Measurements from ENCODE around the gene CACNA1F.

CACNA1F gene

DNA sequence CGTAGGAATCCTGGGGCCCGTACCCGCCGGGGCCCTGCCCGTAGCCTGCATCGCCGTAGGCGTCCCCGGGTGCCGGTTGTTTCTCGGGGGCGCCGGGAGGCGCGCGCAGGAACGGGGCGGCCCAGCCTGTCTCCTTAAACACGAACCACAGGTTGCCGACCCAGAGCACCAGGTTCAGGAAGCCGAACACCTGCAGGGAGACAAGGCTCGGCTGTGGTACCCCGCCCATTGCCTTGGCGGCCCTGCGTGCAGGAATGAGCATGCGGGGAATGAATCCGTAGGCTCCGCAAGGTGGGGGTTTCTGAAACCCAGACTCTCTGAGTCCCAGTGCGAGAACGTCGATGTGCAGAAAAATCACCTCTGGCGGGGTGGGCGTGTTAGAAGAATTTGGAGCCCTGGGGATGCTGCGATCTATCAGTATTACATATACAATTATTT, 41.5 kb downstream of the CACNA1F start:
- Histone ChIP-seq H3K4me1 (ENCODE audit: insufficient read depth, low read length, poor library complexity, severe bottlenecking) (peaks cover 9% of the 10 kb centered on the region), H3K9ac (ENCODE audit: low read depth, low read length, poor library complexity, severe bottlenecking) (peak overlapping the region; percentile 83), H3K27me3 (ENCODE audit: insufficient read depth, low read length, poor library complexity, severe bottlenecking) (no peaks in the 10 kb centered on the region), H3F3A (ENCODE audit: low read depth) (no peaks in the 10 kb centered on the region), H3K4me3 (ENCODE audit: low read length, poor library complexity, severe bottlenecking) (peak overlapping the region; percentile 83), H3K9me2 (replicated peaks; ENCODE audit: low read depth, low read length) (no peaks in the 10 kb centered on the region), H3K79me2 (ENCODE audit: insufficient read depth, low read length) (peaks cover 6% of the 10 kb centered on the region), H4K20me1 (ENCODE audit: insufficient read depth, low read length, poor library complexity, severe bottlenecking) (no peaks in the 10 kb centered on the region), H3K9me3 (ENCODE audit: insufficient read depth, low read depth, low read length) (no peaks in the 10 kb centered on the region), H3K36me3 (ENCODE audit: insufficient read depth, low read length) (no peaks in the 10 kb centered on the region), H3K4me2 (ENCODE audit: low read depth, low read length, poor library complexity, severe bottlenecking) (peak overlapping the region; percentile 71), H2AFZ (ENCODE audit: low read length) (0 out of 2 replicates have a peak overlapping the region, but pooled peaks have one; percentile 2)
- TF ChIP-seq, protein P1, sequence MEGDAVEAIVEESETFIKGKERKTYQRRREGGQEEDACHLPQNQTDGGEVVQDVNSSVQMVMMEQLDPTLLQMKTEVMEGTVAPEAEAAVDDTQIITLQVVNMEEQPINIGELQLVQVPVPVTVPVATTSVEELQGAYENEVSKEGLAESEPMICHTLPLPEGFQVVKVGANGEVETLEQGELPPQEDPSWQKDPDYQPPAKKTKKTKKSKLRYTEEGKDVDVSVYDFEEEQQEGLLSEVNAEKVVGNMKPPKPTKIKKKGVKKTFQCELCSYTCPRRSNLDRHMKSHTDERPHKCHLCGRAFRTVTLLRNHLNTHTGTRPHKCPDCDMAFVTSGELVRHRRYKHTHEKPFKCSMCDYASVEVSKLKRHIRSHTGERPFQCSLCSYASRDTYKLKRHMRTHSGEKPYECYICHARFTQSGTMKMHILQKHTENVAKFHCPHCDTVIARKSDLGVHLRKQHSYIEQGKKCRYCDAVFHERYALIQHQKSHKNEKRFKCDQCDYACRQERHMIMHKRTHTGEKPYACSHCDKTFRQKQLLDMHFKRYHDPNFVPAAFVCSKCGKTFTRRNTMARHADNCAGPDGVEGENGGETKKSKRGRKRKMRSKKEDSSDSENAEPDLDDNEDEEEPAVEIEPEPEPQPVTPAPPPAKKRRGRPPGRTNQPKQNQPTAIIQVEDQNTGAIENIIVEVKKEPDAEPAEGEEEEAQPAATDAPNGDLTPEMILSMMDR (conservative IDR thresholded peaks at IDR 0.05; ENCODE audit: low read length) = no peak
- TF ChIP-seq EZH2phosphoT487 (IDR thresholded peaks at IDR 0.05; ENCODE audit: borderline replicate concordance) = no peak

DNA sequence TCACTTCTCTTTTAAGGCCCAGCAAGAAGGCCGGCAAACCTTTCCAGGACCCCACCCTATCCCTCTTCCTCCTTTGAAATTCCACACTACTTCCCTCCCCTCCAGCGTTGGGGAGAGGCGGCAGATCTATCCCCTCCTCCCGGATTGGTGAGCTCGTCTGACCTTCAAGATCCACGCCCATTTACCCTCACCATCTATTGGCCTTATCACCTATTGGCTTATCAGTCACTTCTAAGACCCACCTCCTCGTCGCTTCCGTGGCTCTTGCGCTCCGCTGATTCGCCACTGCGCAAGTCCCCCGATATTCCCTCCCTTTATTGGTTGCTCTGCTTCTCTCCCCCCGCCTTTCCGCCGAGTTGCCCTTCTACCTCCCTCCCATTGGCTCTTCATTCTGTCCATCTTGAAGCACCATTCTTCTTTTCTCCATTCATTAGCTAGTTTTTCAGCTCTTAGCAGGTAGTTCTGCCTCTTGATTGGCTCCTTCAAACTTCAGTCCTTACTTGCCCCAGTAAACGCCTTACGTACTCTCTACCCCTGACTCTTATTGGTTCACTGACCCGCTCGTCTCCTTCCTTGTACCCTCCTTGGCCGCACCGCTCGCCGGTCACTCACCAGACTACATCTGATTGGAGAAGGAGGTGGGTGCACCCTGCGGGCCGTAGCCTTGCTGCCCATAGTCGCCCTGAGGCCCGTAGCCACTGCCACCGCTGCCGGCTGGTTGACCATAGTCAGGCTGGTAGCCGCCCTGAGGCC, 42.1 kb downstream of the CACNA1F start:
- Histone ChIP-seq H2AFZ (ENCODE audit: low read length) (peak overlapping the region; percentile 55; the same call in 1 of the 2 replicates), H3K4me3 (ENCODE audit: low read length, poor library complexity, severe bottlenecking) (peak overlapping the region; percentile 83), H3K4me2 (ENCODE audit: low read depth, low read length, poor library complexity, severe bottlenecking) (peak overlapping the region; percentile 74), H3K79me2 (ENCODE audit: insufficient read depth, low read length) (peaks cover 7% of the 10 kb centered on the region), H3K4me1 (ENCODE audit: insufficient read depth, low read length, poor library complexity, severe bottlenecking) (peaks cover 11% of the 10 kb centered on the region), H3K36me3 (ENCODE audit: insufficient read depth, low read length) (no peaks in the 10 kb centered on the region), H3K9ac (ENCODE audit: low read depth, low read length, poor library complexity, severe bottlenecking) (peak overlapping the region; percentile 83), H3F3A (ENCODE audit: low read depth) (no peaks in the 10 kb centered on the region), H4K20me1 (ENCODE audit: insufficient read depth, low read length, poor library complexity, severe bottlenecking) (no peaks in the 10 kb centered on the region), H3K27me3 (ENCODE audit: insufficient read depth, low read length, poor library complexity, severe bottlenecking) (no peaks in the 10 kb centered on the region), H3K9me3 (ENCODE audit: insufficient read depth, low read depth, low read length) (no peaks in the 10 kb centered on the region), H3K9me2 (replicated peaks; ENCODE audit: low read depth, low read length) (no peaks in the 10 kb centered on the region)
- no peak for TF ChIP-seq EZH2phosphoT487 (IDR thresholded peaks at IDR 0.05; ENCODE audit: borderline replicate concordance)
- TF ChIP-seq, protein P1 (conservative IDR thresholded peaks at IDR 0.05; ENCODE audit: low read length) = no peak

DNA sequence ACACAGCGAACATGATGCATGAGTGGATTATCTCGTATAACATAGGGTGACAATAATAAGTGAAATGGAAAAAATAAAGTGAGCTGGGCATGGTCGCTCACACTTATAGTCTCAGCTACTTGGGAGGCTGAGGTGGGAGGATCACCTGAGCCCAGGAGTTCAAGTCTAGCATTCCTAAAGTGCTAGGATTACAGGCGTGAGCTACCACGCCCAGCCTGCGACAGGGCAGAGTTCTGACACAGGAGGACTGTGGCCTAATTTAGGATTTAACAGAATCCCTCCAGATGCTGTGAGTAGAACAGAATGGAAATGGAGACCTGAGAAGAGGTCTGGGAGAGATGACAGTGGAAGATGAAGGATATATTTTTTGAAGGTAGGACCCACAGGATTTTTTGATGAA, 43.5 kb downstream of the CACNA1F start:
- H3K9ac ChIP-seq (ENCODE audit: low read depth, low read length, poor library complexity, severe bottlenecking) = peak overlapping the region; percentile 77

More for the DNA sequence above, 43.5 kb downstream of the CACNA1F start:
- Histone ChIP-seq H3K27me3 (ENCODE audit: insufficient read depth, low read length, poor library complexity, severe bottlenecking) (no peaks in the 10 kb centered on the region), H4K20me1 (ENCODE audit: insufficient read depth, low read length, poor library complexity, severe bottlenecking) (peaks cover 3% of the 10 kb centered on the region), H3K36me3 (ENCODE audit: insufficient read depth, low read length) (no peaks in the 10 kb centered on the region), H3K4me3 (ENCODE audit: low read length, poor library complexity, severe bottlenecking) (peak overlapping the region; percentile 78), H3F3A (ENCODE audit: low read depth) (no peaks in the 10 kb centered on the region), H3K79me2 (ENCODE audit: insufficient read depth, low read length) (peaks cover 21% of the 10 kb centered on the region), H3K4me1 (ENCODE audit: insufficient read depth, low read length, poor library complexity, severe bottlenecking) (peaks cover 11% of the 10 kb centered on the region), H2AFZ (ENCODE audit: low read length) (no peak overlapping the region), H3K4me2 (ENCODE audit: low read depth, low read length, poor library complexity, severe bottlenecking) (peak overlapping the region; percentile 74), H3K9me2 (replicated peaks; ENCODE audit: low read depth, low read length) (no peaks in the 10 kb centered on the region), H3K9me3 (ENCODE audit: insufficient read depth, low read depth, low read length) (no peaks in the 10 kb centered on the region)
- no peak for TF ChIP-seq EZH2phosphoT487 (IDR thresholded peaks at IDR 0.05; ENCODE audit: borderline replicate concordance)
- TF ChIP-seq, protein P1 (conservative IDR thresholded peaks at IDR 0.05; ENCODE audit: low read length) = no peak
